EL (cell line): Measurements from ENCODE around the gene FMO1.
"Not testable (repeated sequence)": the region's sequence is repeated elsewhere in the genome, so short reads cannot be mapped to it uniquely, and the experiment has no call there.

ENCODE experiments used
- DNase-seq: peaks from one replicate; pipeline ENCODE4 v3.0.0-alpha.2; 2016

FMO1 gene

GRCh38 chr1:171248302-171248701 lies at the start of gene FMO1:
Gene FMO1, plus strand, starts transcription at chr1:171248494. Its CDS starts 9,594 bp downstream, at chr1:171258088.
- no peak for DNase-seq

GRCh38 chr1:171204296-171204695 lies 44.0 kb upstream of the FMO1 start:
- DNase-seq = no peak

GRCh38 chr1:171206204-171206977 lies 41.9 kb upstream of the FMO1 start:
- DNase-seq = no peak

- DNase-seq = no peak
These were observed 41.3 kb upstream of the FMO1 start for GRCh38 chr1:171206978-171207355.

- DNase-seq = no peak
These were observed 40.9 kb upstream of the FMO1 start for GRCh38 chr1:171207377-171207776.

GRCh38 chr1:171210355-171210754 lies 37.9 kb upstream of the FMO1 start:
- no peak for DNase-seq

- no peak for DNase-seq
These were observed 35.5 kb upstream of the FMO1 start for GRCh38 chr1:171212607-171213351.

GRCh38 chr1:171213559-171214454 lies 34.5 kb upstream of the FMO1 start:
- DNase-seq = no peak

GRCh38 chr1:171217658-171218443 lies 30.4 kb upstream of the FMO1 start:
- DNase-seq = peak; percentile 10

- DNase-seq = peak; percentile 16
These were observed 29.6 kb upstream of the FMO1 start for GRCh38 chr1:171218661-171219060.

- DNase-seq = peak; percentile 36
These were observed 28.8 kb upstream of the FMO1 start for GRCh38 chr1:171219346-171220080.

- DNase-seq = peak; percentile 91
These were observed 28.2 kb upstream of the FMO1 start for GRCh38 chr1:171220081-171220420.

GRCh38 chr1:171220581-171221054 lies 27.7 kb upstream of the FMO1 start:
- peak; percentile 35 for DNase-seq

GRCh38 chr1:171221665-171222591 lies 26.4 kb upstream of the FMO1 start:
- peak; percentile 22 for DNase-seq

- peak; percentile 19 for DNase-seq
These were observed 25.4 kb upstream of the FMO1 start for GRCh38 chr1:171222936-171223335.

- not testable (repeated sequence) for DNase-seq
These were observed 24.0 kb upstream of the FMO1 start for GRCh38 chr1:171224257-171224656.

GRCh38 chr1:171226747-171227370 lies 21.4 kb upstream of the FMO1 start:
- peak; percentile 66 for DNase-seq

- DNase-seq = no peak
These were observed 17.0 kb upstream of the FMO1 start for GRCh38 chr1:171231326-171231725.

- DNase-seq = no peak
These were observed 15.1 kb upstream of the FMO1 start for GRCh38 chr1:171233183-171233582.

- not testable (repeated sequence) for DNase-seq
These were observed 12.1 kb upstream of the FMO1 start for GRCh38 chr1:171236231-171236630.
